Epithelial cell of esophagus (primary cell): ENCODE measurements around the gene CDKL1.

ENCODE experiments used
- DNase-seq: peaks from one replicate; pipeline ENCODE4 v3.0.0; 2010; ENCODE audit warnings: low read depth
- H3K4me3 ChIP-seq: 2 replicates; pipeline ENCODE4 v1.5.1; 2011; ENCODE audit warnings: mild to moderate bottlenecking, low read length, control low read depth
- CTCF ChIP-seq: IDR thresholded peaks from 2 replicates; pipeline ENCODE4 v1.5.1; 2011; ENCODE audit warnings: low read depth, mild to moderate bottlenecking, low read length, control low read depth, inconsistent platforms; ENCODE audit not compliant: insufficient read depth; ENCODE audit errors: missing control alignments

The CDKL1 gene

GRCh38 chr14:50388256-50388931 is 8.3 kb downstream of the CDKL1 start:
- DNase-seq: no peak
- TF ChIP-seq CTCF: no peak
- H3K4me3 ChIP-seq: no peak overlapping the region

GRCh38 chr14:50387548-50387947 is 9.1 kb downstream of the CDKL1 start:
- TF ChIP-seq CTCF: no peak
- H3K4me3 ChIP-seq: no peak overlapping the region
- no peak for DNase-seq

DNA sequence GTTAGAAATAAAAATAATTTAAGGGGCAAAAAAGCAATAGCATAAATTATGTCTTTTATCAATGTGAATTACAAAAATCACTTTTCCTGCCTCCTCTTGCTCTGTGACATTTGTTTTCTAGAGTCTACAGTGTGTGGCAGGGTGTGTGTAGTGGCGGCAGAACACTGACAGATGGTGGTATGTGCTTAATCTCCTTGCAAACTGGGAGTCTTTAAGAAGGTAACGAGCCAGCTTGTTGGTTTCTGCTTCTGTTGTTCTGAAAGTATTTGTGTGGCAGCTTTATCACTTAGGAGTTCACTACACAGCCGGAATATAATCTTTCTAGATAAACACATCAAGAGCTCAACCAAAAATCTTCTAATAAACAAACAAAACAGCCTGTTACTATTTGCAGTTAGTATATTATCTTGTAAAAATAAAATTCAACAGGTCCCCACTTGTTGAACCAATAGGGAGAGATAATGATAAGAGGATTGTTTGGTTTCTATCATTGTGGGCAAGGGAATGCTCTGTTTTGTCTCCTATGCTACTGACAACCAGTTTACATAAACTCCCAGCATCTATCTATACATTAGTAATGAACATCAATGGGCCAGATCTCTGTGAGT is 13.0 kb downstream of the CDKL1 start:
- DNase-seq: no peak
- no peak overlapping the region for H3K4me3 ChIP-seq
- TF ChIP-seq CTCF: no peak

GRCh38 chr14:50381823-50382287 is 14.8 kb downstream of the CDKL1 start:
- H3K4me3 ChIP-seq: no peak overlapping the region
- no peak for TF ChIP-seq CTCF
- DNase-seq: no peak

GRCh38 chr14:50381008-50381407 is 15.7 kb downstream of the CDKL1 start:
- no peak for DNase-seq
- H3K4me3 ChIP-seq: no peak overlapping the region

DNA sequence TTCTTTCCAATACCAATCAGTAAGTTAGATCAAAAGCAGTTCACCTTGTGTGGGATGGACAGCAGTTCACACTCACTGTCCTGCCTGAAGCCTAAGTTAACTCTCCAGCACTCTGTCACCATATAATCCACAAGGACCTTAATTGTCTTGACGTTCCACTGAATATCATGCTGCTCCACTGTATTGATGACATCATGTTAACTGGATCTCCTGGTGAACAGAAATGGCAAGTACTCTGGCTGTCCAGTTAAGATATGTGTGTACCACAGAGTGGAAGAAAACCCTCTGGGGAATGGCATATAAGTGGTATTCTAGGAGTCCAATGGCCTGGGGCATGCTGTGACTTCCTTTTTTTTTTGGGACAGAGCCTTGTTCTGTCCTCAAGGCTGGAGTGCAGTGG is 16.2 kb downstream of the CDKL1 start:
- no peak for TF ChIP-seq CTCF
- no peak for DNase-seq
- no peak overlapping the region for H3K4me3 ChIP-seq

More at GRCh38 chr14:50381008-50381407, 15.7 kb downstream of the CDKL1 start:
- no peak for TF ChIP-seq CTCF

GRCh38 chr14:50379563-50379962 is 17.1 kb downstream of the CDKL1 start:
- peak; percentile 76 for DNase-seq
- H3K4me3 ChIP-seq: no peak overlapping the region
- no peak for TF ChIP-seq CTCF
